NOMO-1 (cell line): Measurements from ENCODE around the gene COX19.
A peak's percentile ranks its signal among the peaks of the same experiment; 100 is the strongest.
"Not testable (repeated sequence)": the region's sequence is repeated elsewhere in the genome, so short reads cannot be mapped to it uniquely, and the experiment has no call there.

Source experiments
- DNase-seq, 2 experiments: peaks; one replicate each; lab custom pipeline; 2025; ENCODE audit not compliant: unreplicated experiment in 2 of 2; lab: John Stamatoyannopoulos, UW

Gene COX19

GRCh38 chr7:1011297-1012003 lies 36.1 kb upstream of the COX19 start:
- no peak for DNase-seq

- no peak for DNase-seq
These were observed 34.9 kb upstream of the COX19 start for GRCh38 chr7:1010226-1010625.

GRCh38 chr7:1009747-1010146 lies 34.4 kb upstream of the COX19 start:
- no peak for DNase-seq

GRCh38 chr7:1008733-1009363 lies 33.5 kb upstream of the COX19 start:
- no peak for DNase-seq

- DNase-seq: no peak
These were observed 32.6 kb upstream of the COX19 start for GRCh38 chr7:1007901-1008300.

- DNase-seq: no peak
These were observed 30.0 kb upstream of the COX19 start for GRCh38 chr7:1005303-1005702.

- no peak for DNase-seq
These were observed 28.9 kb upstream of the COX19 start for GRCh38 chr7:1004018-1004852.

- DNase-seq: not testable (repeated sequence)
These were observed 27.1 kb upstream of the COX19 start for GRCh38 chr7:1002445-1002844.

GRCh38 chr7:1002026-1002425 lies 26.7 kb upstream of the COX19 start:
- not testable (repeated sequence) for DNase-seq

GRCh38 chr7:1001069-1001770 lies 25.9 kb upstream of the COX19 start:
- peak in 1 of 2 experiments; percentile 5 for DNase-seq

GRCh38 chr7:999941-1000935 lies 24.9 kb upstream of the COX19 start:
- DNase-seq: no peak

- DNase-seq: no peak
These were observed 24.0 kb upstream of the COX19 start for GRCh38 chr7:999149-999879.

- no peak for DNase-seq
These were observed 22.4 kb upstream of the COX19 start for GRCh38 chr7:997404-998395.

GRCh38 chr7:996079-996872 lies 20.9 kb upstream of the COX19 start:
- DNase-seq: no peak

- no peak for DNase-seq
These were observed 20.2 kb upstream of the COX19 start for GRCh38 chr7:995571-995970.

- no peak for DNase-seq
These were observed 19.4 kb upstream of the COX19 start for GRCh38 chr7:994592-995308.
